GM18867 (cell line): ENCODE measurements around the gene HRH2.
"Not testable (repeated sequence)": the region's sequence is repeated elsewhere in the genome, so short reads cannot be mapped to it uniquely, and the experiment has no call there.

Experiments
- ATAC-seq: cut with Tn5 transposase; IDR thresholded peaks from one replicate; pipeline ENCODE4 v1.9.1; 2021; ENCODE audit warnings: mild to moderate bottlenecking, moderate library complexity; ENCODE audit not compliant: unreplicated experiment

The HRH2 gene

DNA sequence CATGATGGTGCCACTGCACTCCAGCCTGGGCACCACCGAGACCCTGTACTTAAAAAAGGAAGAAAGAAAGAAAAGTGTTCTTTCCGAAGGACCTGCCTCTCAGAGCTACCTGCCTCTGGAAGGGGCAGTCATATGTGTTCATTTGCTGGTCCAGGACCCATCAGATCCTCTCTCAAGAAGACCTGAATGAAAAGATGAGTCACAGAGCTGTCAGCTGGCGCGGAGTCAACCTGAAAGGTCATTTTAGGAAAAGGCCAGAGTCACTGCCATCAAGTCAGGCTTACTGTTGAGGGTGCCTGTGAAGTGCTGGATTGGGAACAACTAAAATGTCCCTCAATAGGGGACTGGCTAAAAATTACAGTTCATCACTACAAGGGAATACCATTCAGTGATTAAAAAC is 14.9 kb upstream of the HRH2 start:
- no peak for ATAC-seq

DNA sequence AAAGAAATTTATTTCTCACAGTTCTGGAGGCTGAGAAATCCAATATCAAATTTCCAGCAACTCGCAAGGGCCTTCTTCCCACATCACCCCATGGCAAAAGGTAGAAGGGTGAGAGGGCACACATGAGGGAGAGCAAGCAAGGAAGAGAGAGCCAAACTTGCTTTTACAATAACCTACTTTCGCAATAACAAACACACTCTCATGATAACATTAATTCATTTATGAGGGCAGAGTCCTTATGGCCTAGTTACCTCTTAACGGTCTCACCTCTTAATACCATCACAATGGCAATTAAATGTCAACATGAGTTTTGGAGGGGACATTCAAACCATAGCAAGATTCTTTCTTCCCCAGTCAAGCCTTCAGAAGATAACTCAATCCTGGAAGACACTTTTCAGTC is 11.6 kb upstream of the HRH2 start:
- no peak for ATAC-seq

DNA sequence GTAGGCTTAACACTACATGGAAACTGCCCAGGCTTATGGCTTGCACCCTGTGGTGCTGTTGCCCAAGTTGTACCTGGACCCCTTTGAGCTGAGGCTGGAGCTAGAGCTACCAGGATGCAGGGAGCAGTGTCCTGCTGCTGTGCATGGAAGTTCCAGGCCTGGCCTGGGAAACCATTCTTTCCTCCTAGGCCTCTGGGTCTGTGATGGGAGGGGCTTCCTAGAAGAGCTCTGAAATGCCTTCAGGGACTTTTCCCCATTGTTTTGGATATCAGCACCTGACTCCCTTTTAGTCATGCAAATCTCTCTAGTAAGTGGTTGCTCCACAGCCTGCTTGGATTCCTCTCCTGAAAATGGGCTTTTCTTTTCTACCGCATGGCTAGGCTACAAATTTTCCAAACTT is 7.9 kb upstream of the HRH2 start:
- no peak for ATAC-seq

DNA sequence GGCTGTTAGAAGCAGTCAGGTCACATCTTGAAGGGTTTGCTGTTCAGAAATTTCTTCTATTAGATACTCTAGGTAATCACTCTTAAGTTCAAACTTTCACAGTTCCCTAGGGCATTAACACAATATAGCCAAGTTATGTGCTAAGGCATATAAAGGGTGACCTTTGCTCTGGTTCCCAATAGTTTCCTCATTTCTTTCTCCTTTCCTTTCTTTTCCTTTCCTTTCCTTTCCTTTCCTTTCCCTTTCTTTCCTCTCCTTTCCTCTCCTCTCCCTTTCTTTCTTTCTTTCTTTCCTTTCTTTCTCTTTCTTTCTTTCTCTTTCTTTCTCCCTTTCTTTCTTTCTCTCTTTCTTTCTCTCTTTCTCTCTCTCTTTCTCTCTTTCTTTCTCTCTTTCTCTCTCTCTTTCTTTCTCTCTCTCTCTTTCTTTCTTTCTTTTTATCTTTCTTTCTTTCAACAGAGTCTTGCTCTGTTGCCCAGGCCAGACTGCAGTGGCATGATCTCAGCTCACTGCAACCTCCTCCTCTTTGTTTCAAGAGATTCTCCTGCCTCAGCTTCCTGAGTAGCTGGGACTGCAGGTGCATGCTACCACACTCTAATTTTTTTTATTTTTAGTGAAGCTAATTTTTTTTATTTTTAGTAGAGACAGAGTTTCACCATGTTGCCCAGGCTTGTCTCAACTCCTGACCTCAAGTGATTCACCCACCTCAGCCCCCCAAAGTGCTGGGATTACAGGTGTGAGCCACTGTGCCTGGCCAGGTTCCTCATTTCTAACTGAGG is 7.3 kb upstream of the HRH2 start:
- not testable (repeated sequence) for ATAC-seq

DNA sequence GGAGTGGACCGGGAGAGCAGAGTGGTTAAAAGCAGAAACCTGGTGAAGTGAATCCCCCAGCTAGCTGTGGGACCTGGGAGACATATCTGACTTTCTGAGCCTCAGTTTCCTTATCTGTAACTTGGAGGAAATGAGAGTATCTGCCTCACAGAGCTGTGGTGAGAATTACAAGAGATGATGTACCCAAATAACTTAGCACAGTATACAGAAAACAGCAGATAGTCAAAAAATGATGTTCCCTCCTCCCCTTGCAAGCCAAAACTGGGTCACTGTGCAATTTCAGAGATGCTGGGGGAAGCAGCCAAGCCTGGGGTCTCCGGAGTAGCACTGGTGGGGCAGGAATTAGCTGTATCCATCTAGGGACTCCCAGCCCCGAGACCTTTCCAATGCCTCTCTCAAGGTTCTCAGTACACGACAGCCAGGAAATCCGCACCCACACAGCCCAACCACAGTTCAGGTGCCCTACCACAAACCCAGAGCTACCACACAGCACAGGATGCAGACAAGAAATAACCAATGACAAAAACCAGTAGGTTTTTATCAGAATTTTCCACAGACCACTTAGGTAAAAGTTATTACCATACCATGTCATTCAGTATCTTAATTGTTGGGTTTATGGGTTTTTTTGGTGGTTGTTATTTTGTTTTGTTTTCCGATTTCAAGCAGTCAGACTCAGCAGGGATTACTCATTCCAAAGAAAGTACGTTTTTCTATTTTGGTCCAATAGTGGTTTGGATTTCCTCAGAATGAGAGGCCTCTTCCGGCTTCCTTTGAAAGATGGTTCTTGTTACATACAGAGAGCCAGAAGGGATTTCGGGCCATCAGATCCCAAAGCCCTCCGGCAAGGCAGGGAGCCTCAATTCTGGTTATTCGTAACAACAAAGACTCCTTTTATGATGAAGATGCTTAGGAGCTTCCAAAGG is 4.9 kb upstream of the HRH2 start:
- peak; percentile 70 for ATAC-seq

DNA sequence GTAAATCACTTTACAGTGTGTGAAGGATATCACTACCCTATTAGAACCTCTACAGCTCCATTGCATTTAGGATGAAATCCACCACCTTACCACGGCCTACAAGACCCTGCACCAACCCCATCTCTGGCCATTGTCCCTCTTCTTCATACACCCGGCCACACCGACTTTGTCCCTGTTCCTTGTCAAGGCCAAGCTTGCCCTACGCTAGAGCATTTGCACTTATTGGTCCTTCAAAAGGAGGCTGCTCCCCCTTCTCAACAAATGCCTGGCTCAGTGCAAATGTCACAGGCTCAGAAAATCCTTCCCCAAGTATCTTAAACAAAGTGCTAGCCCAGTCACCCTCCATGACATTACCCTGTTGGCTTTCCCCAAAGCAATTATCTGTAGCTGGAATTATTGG is 4.1 kb upstream of the HRH2 start:
- no peak for ATAC-seq

DNA sequence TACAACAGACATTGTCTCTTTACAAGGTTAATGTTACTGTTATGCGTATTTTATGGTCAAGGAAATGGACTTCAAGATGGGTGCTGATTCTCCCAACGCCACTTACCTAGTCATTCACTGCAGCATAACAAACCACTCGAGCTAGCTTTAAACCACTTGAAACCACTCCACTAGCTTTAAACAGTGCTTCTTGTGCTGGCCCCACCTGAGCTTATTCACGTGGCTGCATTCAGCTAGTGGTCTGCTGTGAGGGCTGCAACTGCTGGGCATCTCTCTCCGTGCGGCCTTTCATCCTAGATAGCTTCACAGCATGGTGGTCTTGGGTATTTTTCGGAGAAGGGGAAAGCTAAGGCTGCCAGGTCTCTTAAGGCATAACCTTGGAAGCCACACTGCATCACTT is 3.5 kb upstream of the HRH2 start:
- ATAC-seq = no peak

DNA sequence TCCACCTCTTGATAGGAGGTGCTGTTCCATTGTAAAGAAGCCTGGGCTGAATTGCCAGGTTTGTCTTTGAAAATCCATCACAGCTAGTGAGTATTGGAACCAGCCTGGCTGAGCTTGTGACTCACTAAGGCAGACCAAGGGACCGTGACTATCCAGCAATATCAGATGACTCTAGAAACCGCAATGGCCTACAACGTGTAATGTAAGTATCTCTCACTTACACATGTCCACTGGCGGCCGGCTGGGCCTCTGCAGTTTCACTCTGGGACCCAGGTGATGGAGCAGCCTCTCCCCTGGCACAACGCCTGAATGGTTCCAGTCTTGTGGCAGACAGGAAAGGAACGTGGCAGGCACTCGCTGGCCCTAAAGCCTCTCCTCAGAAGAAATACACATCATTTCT is 3.1 kb upstream of the HRH2 start:
- no peak for ATAC-seq

DNA sequence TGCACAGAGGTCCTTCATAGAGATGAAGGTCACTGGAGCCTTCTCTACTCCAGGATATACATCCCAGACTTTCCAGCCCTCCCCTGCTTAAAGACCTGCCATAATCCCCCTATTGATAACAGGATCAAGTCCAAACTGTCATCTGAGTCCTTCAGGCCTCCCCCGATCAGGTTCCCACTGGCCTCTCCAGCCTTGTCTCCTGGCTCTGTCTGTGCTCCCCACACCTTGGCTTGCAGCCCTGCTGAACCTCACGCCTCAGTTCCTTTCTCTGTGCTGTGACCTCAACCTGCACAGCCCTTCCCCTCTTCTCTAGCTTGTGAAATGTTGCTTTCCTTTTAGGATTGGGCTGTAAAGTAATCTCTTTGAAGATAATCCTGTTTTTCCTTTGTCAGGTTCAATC is 2.5 kb upstream of the HRH2 start:
- ATAC-seq = no peak

DNA sequence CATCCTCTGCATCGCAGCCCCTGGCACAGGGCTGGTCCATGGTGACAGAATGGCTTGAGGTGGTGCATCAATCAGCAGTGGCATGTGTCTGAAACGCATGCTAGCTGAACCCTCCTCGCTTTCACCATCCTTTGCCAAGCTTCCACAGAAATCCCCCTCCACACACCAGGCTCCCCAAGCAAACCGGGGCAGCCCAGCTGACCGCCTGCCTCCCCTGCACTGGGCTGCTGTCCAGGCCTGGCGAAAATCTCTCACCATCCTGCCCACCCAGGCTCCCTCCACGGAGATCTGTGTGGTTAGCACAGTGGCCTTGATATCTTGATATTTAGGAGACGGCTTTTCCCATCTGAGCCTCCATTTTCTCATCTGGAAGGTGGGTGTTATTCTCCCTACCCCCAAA is 905 bp upstream of the HRH2 start:
- no peak for ATAC-seq

DNA sequence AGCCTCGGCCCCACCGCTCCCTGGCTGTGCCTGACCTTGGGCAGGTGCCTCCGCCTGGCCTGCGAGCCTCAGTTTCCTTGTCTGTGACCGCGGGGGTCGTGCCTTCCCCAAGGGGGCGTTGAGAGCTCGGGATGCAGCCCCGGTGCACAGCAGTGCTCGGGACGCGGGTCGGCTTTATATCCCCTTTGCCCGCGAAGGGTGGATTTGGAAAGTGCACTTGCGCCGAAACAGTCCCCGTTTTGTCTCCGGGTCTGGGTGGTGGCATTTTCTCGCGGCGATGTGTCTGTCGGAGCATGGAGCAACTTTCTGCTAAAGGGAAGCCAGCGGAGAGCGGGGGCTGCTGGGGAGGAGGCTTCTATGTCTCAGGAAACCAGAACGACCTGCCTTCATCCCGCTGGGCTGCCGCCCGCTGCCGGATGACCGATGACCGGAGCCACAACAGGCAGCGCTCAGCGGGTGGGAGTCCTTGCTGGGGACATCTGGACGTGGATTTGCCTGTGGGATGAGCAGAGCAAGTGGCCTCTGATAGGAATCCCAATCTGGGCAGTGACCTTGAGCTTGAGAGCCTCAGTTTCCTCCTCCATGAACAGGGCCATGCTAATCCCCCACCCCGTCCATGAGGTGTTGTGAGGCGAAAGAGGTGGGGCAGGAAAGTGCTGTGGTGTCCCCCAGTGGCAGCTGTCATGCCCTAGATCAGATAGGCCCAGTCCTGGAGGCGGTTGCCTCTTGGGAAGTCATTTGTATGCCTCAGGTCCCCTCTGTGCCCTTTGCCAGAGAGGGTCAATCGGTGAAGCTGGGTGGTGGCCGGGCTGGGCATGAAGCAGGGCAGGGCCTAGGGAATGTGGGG is 651 bp downstream of the HRH2 start:
- ATAC-seq = no peak

DNA sequence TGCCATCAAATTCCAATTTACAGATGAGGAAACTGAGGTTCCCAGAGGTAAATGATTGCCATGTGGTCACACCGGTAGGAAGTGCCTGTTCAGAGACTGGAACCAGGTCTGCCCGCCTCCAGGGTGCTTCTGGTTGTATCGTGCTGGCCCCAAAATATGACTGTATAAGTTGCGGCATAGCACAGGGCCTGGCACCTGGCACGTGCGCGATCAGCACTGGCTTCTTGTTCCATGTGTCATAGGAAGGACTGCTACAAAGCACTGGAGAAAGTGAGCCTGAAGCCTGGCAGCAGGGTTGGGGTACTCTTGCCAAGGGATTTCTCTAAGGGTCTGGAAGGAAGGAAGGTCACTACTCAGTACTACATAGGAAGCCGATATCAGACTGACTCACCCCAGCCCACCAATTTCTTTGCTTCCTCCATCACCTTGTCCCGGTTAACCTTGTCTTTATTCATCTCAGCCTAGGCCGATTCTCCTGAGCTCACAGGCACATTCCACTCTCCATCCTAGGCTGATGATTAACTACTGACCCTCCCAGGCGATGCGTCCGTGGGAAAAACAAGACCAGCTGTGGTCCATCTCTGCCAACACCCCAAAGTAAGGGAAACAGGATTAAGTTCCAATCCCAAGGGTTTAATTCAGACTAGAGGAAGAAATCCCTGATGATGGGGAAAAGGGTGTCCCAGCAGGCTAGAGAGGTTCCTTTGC is 1.8 kb downstream of the HRH2 start:
- ATAC-seq = no peak

DNA sequence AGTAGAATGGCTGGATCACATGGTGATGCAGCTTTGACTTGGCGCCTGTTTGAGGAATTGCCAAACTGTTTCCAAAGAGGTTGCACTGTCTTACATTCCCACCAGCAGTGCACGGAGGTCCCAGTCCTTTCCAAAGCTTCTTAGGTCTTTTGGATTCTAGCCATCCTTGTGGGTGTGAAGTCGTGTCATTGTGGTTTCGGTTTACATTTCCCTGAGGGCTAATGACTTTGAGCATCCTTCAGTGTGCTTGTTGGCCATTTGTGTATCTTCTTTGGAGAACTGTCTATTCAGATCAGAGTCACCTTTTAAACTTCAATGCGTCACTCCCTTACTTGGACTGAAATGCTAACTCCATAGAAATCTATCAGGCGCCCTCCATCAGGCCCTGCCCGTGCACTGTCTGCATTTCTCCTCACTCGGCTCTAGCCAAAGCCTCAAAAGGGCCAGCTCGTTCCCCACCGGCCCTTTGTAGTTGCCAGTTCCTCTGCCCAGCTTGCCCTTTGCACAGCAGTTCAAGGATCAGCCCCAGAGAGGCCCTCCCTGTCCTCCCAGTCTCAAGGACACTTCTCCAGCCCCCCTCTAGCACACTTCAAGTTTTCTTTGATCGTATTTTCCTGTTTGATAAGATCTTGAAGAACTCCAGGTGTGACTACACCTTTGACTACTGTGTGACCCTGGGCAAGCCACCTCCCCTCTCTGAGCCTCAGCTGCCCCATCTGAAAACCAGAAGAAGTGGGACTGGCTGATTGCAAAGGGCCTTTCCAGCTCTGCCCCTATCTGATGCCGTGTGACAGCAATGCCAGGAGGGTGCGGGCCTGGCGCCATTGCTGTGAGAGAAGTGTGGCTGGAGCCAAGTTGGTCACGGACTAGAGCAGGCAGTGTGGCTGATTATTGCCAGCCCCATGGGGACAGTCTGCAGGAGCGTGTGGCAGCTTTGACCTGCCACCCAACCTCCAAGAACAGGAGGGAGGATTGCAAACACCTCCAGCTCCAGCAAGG is 5.6 kb downstream of the HRH2 start:
- no peak for ATAC-seq

DNA sequence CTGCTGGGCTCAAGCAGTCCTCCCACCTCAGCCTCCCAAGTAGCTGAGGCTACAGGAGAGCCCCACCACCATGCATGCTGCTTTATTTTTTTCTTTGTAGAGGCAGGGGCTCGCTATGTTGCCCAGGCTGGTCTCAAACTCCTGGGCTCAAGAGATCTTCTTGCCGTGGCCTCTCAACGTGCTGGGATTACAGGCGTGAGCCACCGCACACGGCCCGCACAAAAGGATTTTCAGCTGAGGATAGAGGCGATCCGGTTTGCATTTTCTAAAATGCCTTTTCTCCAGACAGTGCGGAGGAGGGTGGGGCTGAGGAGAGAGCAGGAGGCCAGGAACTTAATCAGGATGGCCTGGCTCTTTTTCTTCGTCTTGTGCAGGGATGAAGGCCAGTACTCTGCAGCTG is 6.9 kb downstream of the HRH2 start:
- ATAC-seq = no peak

DNA sequence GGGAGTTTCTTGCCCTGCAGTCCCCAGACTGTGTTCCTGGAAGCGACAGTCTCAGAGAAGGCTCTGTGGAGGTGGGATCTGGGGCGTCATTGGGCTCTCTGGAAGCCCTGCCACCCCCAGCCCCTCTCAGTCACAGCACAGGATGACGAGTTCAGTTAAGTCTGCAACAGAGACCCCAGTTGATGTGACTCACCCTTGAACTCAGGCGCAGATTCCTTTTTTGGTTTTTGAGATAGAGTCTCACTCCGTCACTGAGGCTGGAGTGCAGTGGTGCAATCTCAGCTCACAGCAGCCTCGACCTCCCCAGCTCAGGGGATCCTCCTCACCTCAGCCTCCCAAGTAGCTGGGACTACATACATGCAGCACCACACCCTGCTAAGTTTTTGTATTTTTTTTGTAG is 8.3 kb downstream of the HRH2 start:
- ATAC-seq = no peak

DNA sequence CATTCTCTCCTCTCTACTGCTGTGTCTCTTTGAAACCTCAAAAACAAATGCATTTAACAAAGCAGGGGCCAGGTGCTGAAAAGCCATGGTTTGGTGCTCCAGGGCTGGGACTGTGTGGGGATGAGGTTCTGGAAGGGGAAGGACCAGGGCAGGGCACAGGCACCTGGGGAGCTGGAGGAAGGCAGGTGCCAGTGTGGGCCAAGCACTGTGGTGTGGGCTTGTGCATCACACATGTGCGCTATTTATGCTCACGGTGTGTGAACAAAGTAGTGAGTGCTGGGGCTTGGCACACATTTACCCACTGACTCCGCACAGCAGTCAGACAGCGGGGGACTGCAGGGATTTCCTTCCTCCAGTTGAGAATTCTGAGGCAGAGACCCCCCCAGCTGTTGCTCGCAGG is 10.1 kb downstream of the HRH2 start:
- ATAC-seq = no peak

DNA sequence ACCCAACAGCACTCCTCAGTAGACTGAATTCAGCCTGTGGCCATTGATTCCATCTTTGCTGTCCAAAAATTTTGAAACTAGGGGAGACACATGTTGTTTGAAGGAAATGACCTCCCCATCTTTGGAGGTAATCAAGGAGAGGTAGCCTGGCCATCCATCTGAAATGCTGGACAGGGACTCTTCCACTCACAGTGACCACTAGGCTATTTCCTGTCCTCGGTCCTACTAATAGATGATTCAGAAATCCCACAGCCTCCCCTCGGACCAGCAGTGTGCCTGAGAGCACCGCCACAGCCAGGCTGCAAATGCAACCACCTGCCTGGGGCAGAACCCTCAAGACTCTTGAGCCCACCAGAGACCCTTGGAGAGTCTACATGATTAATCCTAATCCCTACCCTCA is 12.5 kb downstream of the HRH2 start:
- ATAC-seq = no peak

DNA sequence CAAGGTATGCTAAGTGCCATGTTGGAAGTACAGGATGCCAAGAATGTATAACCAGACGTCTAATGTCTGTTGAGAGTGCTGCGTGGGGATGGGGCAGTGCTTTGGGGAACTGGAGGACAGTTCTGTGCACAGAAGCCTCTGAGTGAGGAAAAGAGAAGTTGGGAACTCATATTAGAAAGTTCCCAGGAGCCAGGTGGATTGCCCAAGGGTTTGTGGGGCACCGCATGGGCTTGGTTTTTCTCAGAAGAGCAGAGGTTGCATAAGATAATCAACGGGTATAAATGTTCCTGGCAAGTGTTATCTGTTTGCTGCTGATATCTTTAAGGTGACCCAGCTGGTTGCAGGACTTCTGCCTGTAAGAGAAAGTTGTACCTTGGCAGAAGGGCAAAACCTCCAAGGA is 13.1 kb downstream of the HRH2 start:
- ATAC-seq = no peak

DNA sequence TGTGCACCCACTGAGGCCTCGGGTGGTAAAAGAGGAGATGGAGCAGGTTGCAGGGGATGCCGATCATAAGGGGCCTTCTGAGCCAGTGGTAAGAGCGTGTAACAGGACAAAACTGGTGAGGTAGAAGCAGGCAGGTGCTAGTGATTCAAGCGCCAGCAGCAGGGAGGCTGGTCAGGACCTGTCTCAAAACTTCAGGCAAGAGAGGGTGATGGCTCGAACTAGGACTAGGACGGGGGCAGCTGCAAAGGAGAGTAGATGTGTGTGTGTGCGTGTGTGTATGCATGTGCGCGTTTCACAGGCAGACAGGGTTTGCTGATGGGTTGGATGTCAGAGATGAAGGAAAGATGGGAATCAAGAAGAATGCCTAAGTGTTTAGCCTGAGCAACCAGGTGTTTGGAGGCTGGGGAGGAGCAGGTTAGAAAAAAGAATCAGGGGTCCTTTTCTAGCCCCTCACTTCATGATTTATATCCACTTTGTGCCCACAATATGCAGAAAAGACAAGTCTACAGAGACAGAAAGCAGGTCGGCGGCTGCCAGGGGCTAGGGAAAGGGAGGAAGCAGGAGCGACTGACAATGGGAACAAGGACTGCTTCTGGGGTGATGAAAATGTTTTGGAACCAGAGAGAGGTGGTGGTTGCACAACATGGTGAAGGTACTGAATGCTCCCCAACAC is 15.2 kb downstream of the HRH2 start:
- no peak for ATAC-seq
